Brain microvascular endothelial cell (primary cell): ENCODE data around the gene GPRC5D.

ENCODE experiments used
- DNase-seq: peaks from one replicate; pipeline ENCODE4 v3.0.0-alpha.2; 2020
- H3K27ac ChIP-seq: fragments of 250-450 bp; sonication (Bioruptor Pico); 2 replicates; pipeline ENCODE4 v1.5.1; 2020; ENCODE audit warnings: mild to moderate bottlenecking, moderate library complexity
- H3K27me3 ChIP-seq: fragments of 250-450 bp; sonication (Bioruptor Pico); replicated peaks from 2 replicates; pipeline ENCODE4 v1.5.1; 2020; ENCODE audit warnings: mild to moderate bottlenecking
- H3K36me3 ChIP-seq: fragments of 250-450 bp; sonication (Bioruptor Pico); replicated peaks from 2 replicates; pipeline ENCODE4 v1.5.1; 2020; ENCODE audit warnings: mild to moderate bottlenecking
- H3K4me3 ChIP-seq: 2 replicates; pipeline ENCODE4 v1.5.1; 2011; ENCODE audit warnings: low read depth, mild to moderate bottlenecking, control low read depth, low read length, moderate library complexity
- in situ Hi-C: cut with HindIII; loops from 2 replicates; pipeline ENCODE4 v1.10.0; 2017; ENCODE audit warnings: low sequenced_read_pairs, low pct_ligation_motif_present
- TF ChIP-seq, protein P1 (sequence below): IDR thresholded peaks from 2 replicates; pipeline ENCODE4 v1.5.1; 2011; ENCODE audit warnings: low read depth, mild to moderate bottlenecking, moderate library complexity, low read length, control low read depth, inconsistent platforms; ENCODE audit errors: missing control alignments

Gene GPRC5D

GRCh38 chr12:12974211-12974610 lies 22.2 kb upstream of the GPRC5D start:
- Histone ChIP-seq H3K27me3 (no peaks in the 10 kb centered on the region), H3K4me3 (no peak overlapping the region), H3K36me3 (peaks cover 9% of the 10 kb centered on the region), H3K27ac (no peak overlapping the region)
- TF ChIP-seq, protein P1, sequence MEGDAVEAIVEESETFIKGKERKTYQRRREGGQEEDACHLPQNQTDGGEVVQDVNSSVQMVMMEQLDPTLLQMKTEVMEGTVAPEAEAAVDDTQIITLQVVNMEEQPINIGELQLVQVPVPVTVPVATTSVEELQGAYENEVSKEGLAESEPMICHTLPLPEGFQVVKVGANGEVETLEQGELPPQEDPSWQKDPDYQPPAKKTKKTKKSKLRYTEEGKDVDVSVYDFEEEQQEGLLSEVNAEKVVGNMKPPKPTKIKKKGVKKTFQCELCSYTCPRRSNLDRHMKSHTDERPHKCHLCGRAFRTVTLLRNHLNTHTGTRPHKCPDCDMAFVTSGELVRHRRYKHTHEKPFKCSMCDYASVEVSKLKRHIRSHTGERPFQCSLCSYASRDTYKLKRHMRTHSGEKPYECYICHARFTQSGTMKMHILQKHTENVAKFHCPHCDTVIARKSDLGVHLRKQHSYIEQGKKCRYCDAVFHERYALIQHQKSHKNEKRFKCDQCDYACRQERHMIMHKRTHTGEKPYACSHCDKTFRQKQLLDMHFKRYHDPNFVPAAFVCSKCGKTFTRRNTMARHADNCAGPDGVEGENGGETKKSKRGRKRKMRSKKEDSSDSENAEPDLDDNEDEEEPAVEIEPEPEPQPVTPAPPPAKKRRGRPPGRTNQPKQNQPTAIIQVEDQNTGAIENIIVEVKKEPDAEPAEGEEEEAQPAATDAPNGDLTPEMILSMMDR: no peak
- no peak for DNase-seq
- in situ Hi-C loops: no loop called here

- in situ Hi-C loops: no loop called here
- H3K36me3 ChIP-seq: peaks cover 9% of the 10 kb centered on the region
Measured at GRCh38 chr12:12973019-12973418, 21.0 kb upstream of the GPRC5D start.

GRCh38 chr12:12965836-12966235 lies 13.9 kb upstream of the GPRC5D start:
- in situ Hi-C loops: no loop called here
- Histone ChIP-seq H3K36me3 (no peaks in the 10 kb centered on the region), H3K27me3 (no peaks in the 10 kb centered on the region), H3K27ac (no peak overlapping the region), H3K4me3 (no peak overlapping the region)
- DNase-seq: no peak
- TF ChIP-seq, protein P1: no peak

More at GRCh38 chr12:12973019-12973418, 21.0 kb upstream of the GPRC5D start:
- H3K27ac ChIP-seq: no peak overlapping the region
- no peak for DNase-seq
- no peak overlapping the region for H3K4me3 ChIP-seq
- TF ChIP-seq, protein P1: no peak
- H3K27me3 ChIP-seq: no peaks in the 10 kb centered on the region

DNA sequence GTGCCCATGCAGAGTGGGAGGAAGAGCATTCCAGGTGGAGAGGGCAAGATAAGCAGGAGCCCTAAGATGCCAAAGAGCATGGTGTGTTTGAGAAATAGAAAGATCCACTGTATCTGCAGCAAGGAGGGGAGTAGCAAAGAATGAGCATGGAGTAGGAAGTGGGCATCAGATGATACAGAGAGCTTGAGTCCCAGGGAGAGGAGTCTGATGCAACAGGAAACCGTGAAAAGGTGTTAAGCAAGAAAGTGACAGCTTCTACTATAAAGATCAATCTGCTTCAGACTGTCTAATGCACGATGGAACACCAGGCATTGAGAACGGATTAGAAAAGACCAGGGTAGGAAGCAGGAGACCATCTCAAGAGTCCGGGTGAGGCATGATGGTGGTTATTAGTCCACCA lies 12.3 kb upstream of the GPRC5D start:
- Histone ChIP-seq H3K36me3 (no peaks in the 10 kb centered on the region), H3K27me3 (no peaks in the 10 kb centered on the region), H3K4me3 (no peak overlapping the region), H3K27ac (no peak overlapping the region)
- no peak for DNase-seq
- in situ Hi-C loops: no loop called here
- TF ChIP-seq, protein P1: no peak

GRCh38 chr12:12960639-12961209 lies 8.8 kb upstream of the GPRC5D start:
- no peaks in the 10 kb centered on the region for H3K27me3 ChIP-seq
- no peak overlapping the region for H3K4me3 ChIP-seq
- no peak for DNase-seq
- H3K36me3 ChIP-seq: no peaks in the 10 kb centered on the region
- in situ Hi-C loops: no loop called here
- TF ChIP-seq, protein P1: no peak
- no peak overlapping the region for H3K27ac ChIP-seq

- no peak overlapping the region for H3K27ac ChIP-seq
- in situ Hi-C loops: no loop called here
- TF ChIP-seq, protein P1: no peak
- no peak overlapping the region for H3K4me3 ChIP-seq
- no peak for DNase-seq
- no peaks in the 10 kb centered on the region for H3K36me3 ChIP-seq
- no peaks in the 10 kb centered on the region for H3K27me3 ChIP-seq
Measured at GRCh38 chr12:12958886-12959285, 6.9 kb upstream of the GPRC5D start.
